ENCODE measurements around the gene TEKT5. TPM values are rescaled to one million over a fixed set of nuclear protein-coding genes. Genes with fewer than 3 reads are reported as not detected.

The TEKT5 gene
- total RNA-seq, 1 experiment from 2014 or later, result not detected

DNA sequence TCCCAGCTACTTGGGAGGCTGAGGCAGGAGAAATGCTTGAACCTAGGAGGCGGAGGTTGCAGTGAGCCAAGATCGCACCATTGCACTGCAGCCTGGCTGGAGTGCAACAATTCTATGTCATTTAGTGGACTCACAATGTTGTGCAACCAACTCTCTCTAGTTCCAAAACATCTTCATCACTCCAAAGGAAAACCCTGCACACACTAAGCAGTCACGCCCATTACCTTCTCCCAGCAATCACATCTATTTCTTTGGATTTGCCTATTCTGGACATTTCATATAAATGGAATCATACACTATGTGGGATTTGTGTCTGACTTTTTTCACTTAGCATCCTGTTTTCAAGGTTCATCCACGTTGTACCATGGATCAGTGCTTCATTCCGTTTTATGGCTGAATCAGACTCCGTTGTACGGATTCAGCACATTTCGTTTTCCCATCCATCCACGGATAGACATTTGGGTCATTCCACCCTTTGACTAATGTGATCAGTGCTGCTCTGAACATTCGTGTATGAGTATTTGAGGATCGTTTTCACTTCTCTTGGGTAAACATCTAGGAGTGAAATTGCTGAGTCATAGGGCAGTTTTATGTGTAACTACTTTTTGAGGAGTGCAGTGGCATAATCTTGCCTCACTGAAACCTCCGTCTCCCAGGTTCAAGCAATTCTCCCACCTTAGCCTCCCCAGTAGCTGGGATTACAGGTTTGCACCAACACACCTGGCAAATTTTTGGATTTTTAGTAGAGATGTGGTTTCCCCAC lies 69.0 kb downstream of the TEKT5 start:
- Histone ChIP-seq H3K4me3 (ENCODE audit: low read depth in 2 of 2, low read length in 2 of 2) (no peak overlapping the region), H3K36me3 (ENCODE audit: control insufficient read depth, insufficient read depth, low read length) (no peaks in the 10 kb centered on the region), H3K4me1 (ENCODE audit: control insufficient read depth, insufficient read depth, low read length) (no peaks in the 10 kb centered on the region), H3K27ac (ENCODE audit: low read length) (no peak overlapping the region), H3K9me3 (ENCODE audit: control insufficient read depth, insufficient read depth, low read depth, low read length) (no peaks in the 10 kb centered on the region), H3K27me3 (ENCODE audit: control insufficient read depth, insufficient read depth, low read length) (no peaks in the 10 kb centered on the region)
- intact Hi-C loops (cut with micrococcal nuclease; ENCODE audit: unreplicated experiment), result no loop called here
- DNase-seq (ENCODE audit: low read depth, low spot score) (no peak), ATAC-seq (no peak)
- ChIA-PET CTCF (no interaction called here), POLR2A (no interaction called here)
- TF ChIP-seq SIN3A (IDR thresholded peaks at IDR 0.05; ENCODE audit: borderline replicate concordance, insufficient read depth, low read depth, low read length), result no peak
- no TSS peak for BruUV-seq (replicated peaks)
- in situ Hi-C loops (cut with HindIII; ENCODE audit: low pct_unique_long_range_greater_than_20kb, low sequenced_read_pairs), result no loop called here

DNA sequence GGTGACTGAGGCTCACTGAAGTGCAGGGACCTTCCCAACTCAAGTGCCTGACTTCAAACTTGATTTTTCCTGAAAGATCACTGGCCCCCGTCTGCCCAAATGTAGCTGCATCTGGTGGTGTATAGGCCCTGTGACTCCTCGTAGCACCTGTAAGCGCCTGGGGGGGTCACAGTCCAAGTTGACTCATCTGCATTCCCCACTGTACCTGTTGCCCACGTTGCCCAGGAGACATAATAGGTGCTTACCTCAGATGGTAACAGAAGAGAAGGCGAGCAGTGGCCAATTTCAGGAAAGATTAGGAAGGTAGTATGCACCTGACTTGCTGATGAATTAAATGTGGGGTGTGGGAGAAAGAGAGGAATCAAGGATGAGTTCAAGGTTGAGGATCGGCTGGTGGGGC lies 70.2 kb downstream of the TEKT5 start:
- H3K27me3 ChIP-seq (ENCODE audit: control insufficient read depth, insufficient read depth, low read length), result no peaks in the 10 kb centered on the region
- DNase-seq (ENCODE audit: low read depth, low spot score) (no peak), ATAC-seq (no peak)
- no peaks in the 10 kb centered on the region for H3K9me3 ChIP-seq (ENCODE audit: control insufficient read depth, insufficient read depth, low read depth, low read length)
- no peak overlapping the region for H3K27ac ChIP-seq (ENCODE audit: low read length)
- ChIA-PET POLR2A (no interaction called here), CTCF (no interaction called here)
- H3K4me3 ChIP-seq (ENCODE audit: low read depth in 2 of 2, low read length in 2 of 2), result no peak overlapping the region
- H3K36me3 ChIP-seq (ENCODE audit: control insufficient read depth, insufficient read depth, low read length), result no peaks in the 10 kb centered on the region
- H3K4me1 ChIP-seq (ENCODE audit: control insufficient read depth, insufficient read depth, low read length), result no peaks in the 10 kb centered on the region
- in situ Hi-C loops (cut with HindIII; ENCODE audit: low pct_unique_long_range_greater_than_20kb, low sequenced_read_pairs) (no loop called here), intact Hi-C loops (cut with micrococcal nuclease; ENCODE audit: unreplicated experiment) (no loop called here)
- TF ChIP-seq TCF7L2 (IDR thresholded peaks at IDR 0.05; ENCODE audit: low read depth, low read length) (no peak), POLR2AphosphoS5 (IDR thresholded peaks at IDR 0.05; ENCODE audit: low read depth, low read length) (no peak), SIN3A (IDR thresholded peaks at IDR 0.05; ENCODE audit: borderline replicate concordance, insufficient read depth, low read depth, low read length) (no peak)
- TF ChIP-seq, protein P1, sequence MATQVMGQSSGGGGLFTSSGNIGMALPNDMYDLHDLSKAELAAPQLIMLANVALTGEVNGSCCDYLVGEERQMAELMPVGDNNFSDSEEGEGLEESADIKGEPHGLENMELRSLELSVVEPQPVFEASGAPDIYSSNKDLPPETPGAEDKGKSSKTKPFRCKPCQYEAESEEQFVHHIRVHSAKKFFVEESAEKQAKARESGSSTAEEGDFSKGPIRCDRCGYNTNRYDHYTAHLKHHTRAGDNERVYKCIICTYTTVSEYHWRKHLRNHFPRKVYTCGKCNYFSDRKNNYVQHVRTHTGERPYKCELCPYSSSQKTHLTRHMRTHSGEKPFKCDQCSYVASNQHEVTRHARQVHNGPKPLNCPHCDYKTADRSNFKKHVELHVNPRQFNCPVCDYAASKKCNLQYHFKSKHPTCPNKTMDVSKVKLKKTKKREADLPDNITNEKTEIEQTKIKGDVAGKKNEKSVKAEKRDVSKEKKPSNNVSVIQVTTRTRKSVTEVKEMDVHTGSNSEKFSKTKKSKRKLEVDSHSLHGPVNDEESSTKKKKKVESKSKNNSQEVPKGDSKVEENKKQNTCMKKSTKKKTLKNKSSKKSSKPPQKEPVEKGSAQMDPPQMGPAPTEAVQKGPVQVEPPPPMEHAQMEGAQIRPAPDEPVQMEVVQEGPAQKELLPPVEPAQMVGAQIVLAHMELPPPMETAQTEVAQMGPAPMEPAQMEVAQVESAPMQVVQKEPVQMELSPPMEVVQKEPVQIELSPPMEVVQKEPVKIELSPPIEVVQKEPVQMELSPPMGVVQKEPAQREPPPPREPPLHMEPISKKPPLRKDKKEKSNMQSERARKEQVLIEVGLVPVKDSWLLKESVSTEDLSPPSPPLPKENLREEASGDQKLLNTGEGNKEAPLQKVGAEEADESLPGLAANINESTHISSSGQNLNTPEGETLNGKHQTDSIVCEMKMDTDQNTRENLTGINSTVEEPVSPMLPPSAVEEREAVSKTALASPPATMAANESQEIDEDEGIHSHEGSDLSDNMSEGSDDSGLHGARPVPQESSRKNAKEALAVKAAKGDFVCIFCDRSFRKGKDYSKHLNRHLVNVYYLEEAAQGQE (IDR thresholded peaks at IDR 0.05; ENCODE audit: insufficient read depth in 1 of 2, low read depth in 2 of 2, low read length in 1 of 2), result no peak
- TF ChIP-seq, protein P2, sequence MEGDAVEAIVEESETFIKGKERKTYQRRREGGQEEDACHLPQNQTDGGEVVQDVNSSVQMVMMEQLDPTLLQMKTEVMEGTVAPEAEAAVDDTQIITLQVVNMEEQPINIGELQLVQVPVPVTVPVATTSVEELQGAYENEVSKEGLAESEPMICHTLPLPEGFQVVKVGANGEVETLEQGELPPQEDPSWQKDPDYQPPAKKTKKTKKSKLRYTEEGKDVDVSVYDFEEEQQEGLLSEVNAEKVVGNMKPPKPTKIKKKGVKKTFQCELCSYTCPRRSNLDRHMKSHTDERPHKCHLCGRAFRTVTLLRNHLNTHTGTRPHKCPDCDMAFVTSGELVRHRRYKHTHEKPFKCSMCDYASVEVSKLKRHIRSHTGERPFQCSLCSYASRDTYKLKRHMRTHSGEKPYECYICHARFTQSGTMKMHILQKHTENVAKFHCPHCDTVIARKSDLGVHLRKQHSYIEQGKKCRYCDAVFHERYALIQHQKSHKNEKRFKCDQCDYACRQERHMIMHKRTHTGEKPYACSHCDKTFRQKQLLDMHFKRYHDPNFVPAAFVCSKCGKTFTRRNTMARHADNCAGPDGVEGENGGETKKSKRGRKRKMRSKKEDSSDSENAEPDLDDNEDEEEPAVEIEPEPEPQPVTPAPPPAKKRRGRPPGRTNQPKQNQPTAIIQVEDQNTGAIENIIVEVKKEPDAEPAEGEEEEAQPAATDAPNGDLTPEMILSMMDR (IDR thresholded peaks at IDR 0.05), result no peak
- BruUV-seq (replicated peaks), result no TSS peak

DNA sequence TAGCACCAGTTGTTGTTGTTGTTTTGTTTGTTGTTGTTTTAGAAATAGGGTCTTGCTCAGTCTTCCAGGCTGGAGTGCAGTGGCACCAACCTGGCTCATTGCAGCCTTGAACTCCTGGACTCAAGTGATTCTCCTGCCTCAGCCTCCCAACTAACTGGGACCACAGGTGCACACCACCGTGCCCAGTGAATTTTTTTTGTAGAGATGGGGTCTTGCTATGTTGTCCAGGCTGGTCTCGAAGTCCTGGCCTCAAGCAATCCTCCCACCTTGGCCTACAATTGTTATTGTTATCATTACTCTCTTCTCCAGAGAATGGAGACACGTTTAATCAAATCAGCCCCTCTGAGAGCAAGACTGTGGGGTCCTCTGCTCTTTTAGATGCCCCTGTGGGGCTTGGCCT lies 71.7 kb downstream of the TEKT5 start:
- Histone ChIP-seq H3K4me3 (ENCODE audit: low read depth in 2 of 2, low read length in 2 of 2) (no peak overlapping the region), H3K27ac (ENCODE audit: low read length) (no peak overlapping the region), H3K4me1 (ENCODE audit: control insufficient read depth, insufficient read depth, low read length) (peaks cover 4% of the 10 kb centered on the region; the same call in 1 of the 2 replicates), H3K27me3 (ENCODE audit: control insufficient read depth, insufficient read depth, low read length) (no peaks in the 10 kb centered on the region), H3K36me3 (ENCODE audit: control insufficient read depth, insufficient read depth, low read length) (no peaks in the 10 kb centered on the region), H3K9me3 (ENCODE audit: control insufficient read depth, insufficient read depth, low read depth, low read length) (no peaks in the 10 kb centered on the region)
- intact Hi-C loops (cut with micrococcal nuclease; ENCODE audit: unreplicated experiment) (no loop called here), in situ Hi-C loops (cut with HindIII; ENCODE audit: low pct_unique_long_range_greater_than_20kb, low sequenced_read_pairs) (no loop called here)
- no TSS peak for BruUV-seq (replicated peaks)
- ChIA-PET CTCF (no interaction called here), POLR2A (no interaction called here)
- TF ChIP-seq POLR2AphosphoS5 (IDR thresholded peaks at IDR 0.05; ENCODE audit: low read depth, low read length) (no peak), TCF7L2 (IDR thresholded peaks at IDR 0.05; ENCODE audit: low read depth, low read length) (no peak), SIN3A (IDR thresholded peaks at IDR 0.05; ENCODE audit: borderline replicate concordance, insufficient read depth, low read depth, low read length) (no peak)
- TF ChIP-seq, protein P2 (IDR thresholded peaks at IDR 0.05), result no peak
- TF ChIP-seq, protein P1 (IDR thresholded peaks at IDR 0.05; ENCODE audit: insufficient read depth in 1 of 2, low read depth in 2 of 2, low read length in 1 of 2), result no peak
- no peak for DNase-seq (ENCODE audit: low read depth, low spot score)
- no peak for ATAC-seq
